DND-41 (cell line): ENCODE measurements around the gene ZNRF2.

Experiments used
- EZH2 ChIP-seq: IDR thresholded peaks from 3 replicates; pipeline ENCODE4 v1.6.1; 2012; ENCODE audit warnings: borderline replicate concordance, low read depth, mild to moderate bottlenecking, moderate library complexity, low read length, inconsistent platforms; ENCODE audit not compliant: severe bottlenecking
- TF ChIP-seq, protein P1 (sequence below): IDR thresholded peaks from 2 replicates; pipeline ENCODE4 v1.5.1; 2012; ENCODE audit warnings: borderline replicate concordance, low read length, moderate library complexity, mild to moderate bottlenecking; ENCODE audit not compliant: poor library complexity, severe bottlenecking; ENCODE audit errors: extremely low read depth

DNA sequence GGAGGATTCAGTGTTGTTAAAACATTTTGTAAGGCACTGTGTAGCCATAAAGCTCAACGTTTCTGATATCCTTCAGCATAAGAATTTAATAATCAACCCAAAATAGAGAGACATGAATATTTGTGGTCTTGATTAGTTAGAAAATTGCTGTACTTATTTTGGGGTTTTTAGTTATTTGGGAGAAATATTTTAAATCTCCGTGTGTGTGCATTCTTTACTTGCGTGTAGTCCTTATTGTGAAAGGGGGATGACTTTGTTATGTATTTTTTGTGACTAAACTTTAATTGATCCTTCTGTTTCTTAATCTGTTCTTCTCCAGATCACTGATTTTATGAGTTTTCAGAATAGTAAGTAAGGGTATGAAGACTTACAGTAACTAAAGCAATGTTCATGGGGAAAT, 81.2 kb downstream of the ZNRF2 start:
- TF ChIP-seq, protein P1, sequence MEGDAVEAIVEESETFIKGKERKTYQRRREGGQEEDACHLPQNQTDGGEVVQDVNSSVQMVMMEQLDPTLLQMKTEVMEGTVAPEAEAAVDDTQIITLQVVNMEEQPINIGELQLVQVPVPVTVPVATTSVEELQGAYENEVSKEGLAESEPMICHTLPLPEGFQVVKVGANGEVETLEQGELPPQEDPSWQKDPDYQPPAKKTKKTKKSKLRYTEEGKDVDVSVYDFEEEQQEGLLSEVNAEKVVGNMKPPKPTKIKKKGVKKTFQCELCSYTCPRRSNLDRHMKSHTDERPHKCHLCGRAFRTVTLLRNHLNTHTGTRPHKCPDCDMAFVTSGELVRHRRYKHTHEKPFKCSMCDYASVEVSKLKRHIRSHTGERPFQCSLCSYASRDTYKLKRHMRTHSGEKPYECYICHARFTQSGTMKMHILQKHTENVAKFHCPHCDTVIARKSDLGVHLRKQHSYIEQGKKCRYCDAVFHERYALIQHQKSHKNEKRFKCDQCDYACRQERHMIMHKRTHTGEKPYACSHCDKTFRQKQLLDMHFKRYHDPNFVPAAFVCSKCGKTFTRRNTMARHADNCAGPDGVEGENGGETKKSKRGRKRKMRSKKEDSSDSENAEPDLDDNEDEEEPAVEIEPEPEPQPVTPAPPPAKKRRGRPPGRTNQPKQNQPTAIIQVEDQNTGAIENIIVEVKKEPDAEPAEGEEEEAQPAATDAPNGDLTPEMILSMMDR: no peak
- TF ChIP-seq EZH2: no peak
